HTR-8/SVneo (cell line): Measurements from ENCODE around the gene SGTA.

Experiments
- DNase-seq: peaks from one replicate; pipeline ENCODE4 v3.0.0; 2011; ENCODE audit warnings: low spot score, mixed read lengths; ENCODE audit not compliant: insufficient read length
- FAIRE-seq: peaks from 2 replicates; lab custom pipeline; 2011; peaks lifted over from hg19 to GRCh38; lab: Jason Lieb, UNC

The SGTA gene

GRCh38 chr19:2774953-2775555 lies 8.0 kb downstream of the SGTA start:
- DNase-seq (no peak), FAIRE-seq (no peak)

GRCh38 chr19:2774083-2774679 lies 8.9 kb downstream of the SGTA start:
- FAIRE-seq = no peak
- no peak for DNase-seq

- DNase-seq (no peak), FAIRE-seq (no peak)
Observed at GRCh38 chr19:2771786-2772674, 11.0 kb downstream of the SGTA start.

GRCh38 chr19:2770055-2771013 lies 12.7 kb downstream of the SGTA start:
- no peak for DNase-seq

GRCh38 chr19:2769218-2769617 lies 13.9 kb downstream of the SGTA start:
- FAIRE-seq = no peak
- DNase-seq = no peak

More at GRCh38 chr19:2770055-2771013, 12.7 kb downstream of the SGTA start:
- FAIRE-seq = no peak

GRCh38 chr19:2768365-2769132 lies 14.5 kb downstream of the SGTA start:
- no peak for DNase-seq

GRCh38 chr19:2767688-2768087 lies 15.4 kb downstream of the SGTA start:
- DNase-seq (no peak), FAIRE-seq (no peak)

More at GRCh38 chr19:2768365-2769132, 14.5 kb downstream of the SGTA start:
- no peak for FAIRE-seq

- no peak for FAIRE-seq
Observed at GRCh38 chr19:2766594-2767372, 16.3 kb downstream of the SGTA start.

GRCh38 chr19:2765376-2765775 lies 17.7 kb downstream of the SGTA start:
- no peak for FAIRE-seq

More at GRCh38 chr19:2766594-2767372, 16.3 kb downstream of the SGTA start:
- no peak for DNase-seq

GRCh38 chr19:2764945-2765344 lies 18.1 kb downstream of the SGTA start:
- FAIRE-seq (no peak), DNase-seq (no peak)

More at GRCh38 chr19:2765376-2765775, 17.7 kb downstream of the SGTA start:
- no peak for DNase-seq

GRCh38 chr19:2763687-2764086 lies 19.4 kb downstream of the SGTA start:
- FAIRE-seq = no peak
- DNase-seq = no peak

- DNase-seq (no peak), FAIRE-seq (no peak)
Observed at GRCh38 chr19:2762783-2763496, 20.1 kb downstream of the SGTA start.

- FAIRE-seq (no peak), DNase-seq (no peak)
Observed at GRCh38 chr19:2761876-2762782, 20.9 kb downstream of the SGTA start.

GRCh38 chr19:2761309-2761677 lies 21.8 kb downstream of the SGTA start:
- DNase-seq (no peak), FAIRE-seq (no peak)

GRCh38 chr19:2759965-2760364 lies 23.1 kb downstream of the SGTA start:
- FAIRE-seq (no peak), DNase-seq (no peak)

GRCh38 chr19:2759362-2759761 lies 23.7 kb downstream of the SGTA start:
- DNase-seq (no peak), FAIRE-seq (no peak)
